GM21447 (cell line): Measurements from ENCODE around the gene FZD10.

Source experiments
- ATAC-seq: cut with Tn5 transposase; IDR thresholded peaks from one replicate; pipeline ENCODE4 v1.9.1; 2021; ENCODE audit not compliant: unreplicated experiment

Gene FZD10

GRCh38 chr12:130153803-130154202 is 8.5 kb upstream of the FZD10 start:
- ATAC-seq: no peak

- no peak for ATAC-seq
Measured at GRCh38 chr12:130154276-130155070, 7.8 kb upstream of the FZD10 start.

GRCh38 chr12:130155416-130156073 is 6.7 kb upstream of the FZD10 start:
- ATAC-seq: no peak

GRCh38 chr12:130156652-130157275 is 5.5 kb upstream of the FZD10 start:
- ATAC-seq: no peak

DNA sequence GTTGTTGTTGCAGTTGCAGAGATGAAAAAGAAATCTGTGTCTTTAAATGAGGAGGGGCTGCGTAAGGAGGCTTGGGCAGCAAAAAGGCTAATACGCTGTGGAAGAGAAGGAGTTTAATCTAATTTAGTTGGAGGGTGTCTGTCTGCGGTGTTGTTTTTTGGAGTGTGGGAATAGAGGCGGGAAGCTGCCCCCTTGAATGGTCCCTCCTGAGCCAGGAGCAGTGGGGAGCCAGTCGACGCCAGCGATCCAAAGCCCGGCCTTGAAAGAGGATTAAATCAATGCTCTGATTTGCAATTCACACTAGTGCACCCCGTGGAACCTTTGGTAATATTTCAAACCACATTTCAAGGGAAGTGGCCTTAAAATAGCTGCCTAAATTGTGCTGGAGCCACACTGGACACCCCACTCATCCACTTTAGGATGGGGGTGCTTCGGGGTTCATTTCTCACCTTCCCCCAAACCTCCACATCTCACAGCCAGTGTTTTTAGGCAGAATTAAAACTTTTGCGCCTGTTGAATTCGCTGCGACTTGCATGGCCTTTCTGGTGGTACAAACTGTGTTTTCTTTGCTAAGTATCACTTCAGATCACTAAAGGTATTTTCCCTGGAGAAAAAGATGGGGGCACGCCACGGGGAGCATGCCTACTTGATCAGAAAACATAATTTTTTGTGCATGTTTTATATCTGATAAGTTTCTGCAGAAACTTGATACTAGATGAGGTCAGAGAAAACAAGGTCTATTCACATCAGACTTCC is 4.1 kb upstream of the FZD10 start:
- no peak for ATAC-seq

DNA sequence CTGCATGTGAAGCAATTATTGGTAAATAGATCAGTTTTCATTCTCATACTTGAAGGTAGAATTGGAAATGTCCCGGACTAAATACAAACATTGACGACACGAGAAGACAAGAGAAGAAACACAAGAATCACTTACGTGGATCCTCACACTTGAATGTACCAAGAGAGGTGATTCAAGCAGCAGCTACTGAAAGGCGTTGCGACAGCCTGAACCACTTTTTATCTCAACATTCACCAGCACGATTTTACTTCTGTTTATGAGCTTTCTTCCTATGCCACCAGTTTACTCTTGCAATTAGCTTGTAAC is 3.6 kb upstream of the FZD10 start:
- ATAC-seq: no peak

- no peak for ATAC-seq
Measured at GRCh38 chr12:130160306-130160705, 2.0 kb upstream of the FZD10 start.

DNA sequence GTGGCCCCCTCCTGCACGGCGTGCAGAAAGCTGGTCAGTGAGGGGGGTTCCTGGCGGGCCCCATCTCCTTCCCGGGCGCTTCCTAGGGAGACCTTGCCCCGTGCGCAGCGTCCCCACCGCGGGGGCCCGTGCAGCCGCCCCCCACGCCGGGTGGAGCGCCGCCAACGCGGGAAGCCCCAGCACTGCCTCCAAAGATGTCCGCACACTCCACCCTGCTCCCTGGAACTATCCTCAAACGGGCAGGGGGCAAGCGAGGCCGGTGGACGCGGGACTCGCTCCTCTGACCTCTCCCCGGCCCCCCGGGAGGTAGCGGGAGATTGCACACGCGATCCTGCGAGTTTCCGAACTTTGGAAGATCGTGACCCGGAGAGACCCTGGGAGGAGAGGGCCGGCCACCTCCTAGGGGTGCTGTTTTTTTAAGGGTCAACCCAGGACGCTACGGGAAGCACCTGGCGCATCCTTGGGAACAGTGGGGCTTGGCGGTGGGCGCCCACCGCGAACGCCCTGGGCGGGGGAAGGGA is 1.5 kb upstream of the FZD10 start:
- no peak for ATAC-seq

- no peak for ATAC-seq
Measured at GRCh38 chr12:130161261-130162243, 712 bp upstream of the FZD10 start.

- ATAC-seq: no peak
Measured at GRCh38 chr12:130162745-130163460, 639 bp downstream of the FZD10 start.

DNA sequence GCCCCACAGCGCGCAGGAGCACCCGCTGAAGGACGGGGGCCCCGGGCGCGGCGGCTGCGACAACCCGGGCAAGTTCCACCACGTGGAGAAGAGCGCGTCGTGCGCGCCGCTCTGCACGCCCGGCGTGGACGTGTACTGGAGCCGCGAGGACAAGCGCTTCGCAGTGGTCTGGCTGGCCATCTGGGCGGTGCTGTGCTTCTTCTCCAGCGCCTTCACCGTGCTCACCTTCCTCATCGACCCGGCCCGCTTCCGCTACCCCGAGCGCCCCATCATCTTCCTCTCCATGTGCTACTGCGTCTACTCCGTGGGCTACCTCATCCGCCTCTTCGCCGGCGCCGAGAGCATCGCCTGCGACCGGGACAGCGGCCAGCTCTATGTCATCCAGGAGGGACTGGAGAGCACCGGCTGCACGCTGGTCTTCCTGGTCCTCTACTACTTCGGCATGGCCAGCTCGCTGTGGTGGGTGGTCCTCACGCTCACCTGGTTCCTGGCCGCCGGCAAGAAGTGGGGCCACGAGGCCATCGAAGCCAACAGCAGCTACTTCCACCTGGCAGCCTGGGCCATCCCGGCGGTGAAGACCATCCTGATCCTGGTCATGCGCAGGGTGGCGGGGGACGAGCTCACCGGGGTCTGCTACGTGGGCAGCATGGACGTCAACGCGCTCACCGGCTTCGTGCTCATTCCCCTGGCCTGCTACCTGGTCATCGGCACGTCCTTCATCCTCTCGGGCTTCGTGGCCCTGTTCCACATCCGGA is 1.4 kb downstream of the FZD10 start:
- no peak for ATAC-seq

GRCh38 chr12:130164216-130164542 is 1.9 kb downstream of the FZD10 start:
- no peak for ATAC-seq

GRCh38 chr12:130164936-130165335 is 2.7 kb downstream of the FZD10 start:
- ATAC-seq: no peak

- no peak for ATAC-seq
Measured at GRCh38 chr12:130166306-130166705, 4.0 kb downstream of the FZD10 start.

DNA sequence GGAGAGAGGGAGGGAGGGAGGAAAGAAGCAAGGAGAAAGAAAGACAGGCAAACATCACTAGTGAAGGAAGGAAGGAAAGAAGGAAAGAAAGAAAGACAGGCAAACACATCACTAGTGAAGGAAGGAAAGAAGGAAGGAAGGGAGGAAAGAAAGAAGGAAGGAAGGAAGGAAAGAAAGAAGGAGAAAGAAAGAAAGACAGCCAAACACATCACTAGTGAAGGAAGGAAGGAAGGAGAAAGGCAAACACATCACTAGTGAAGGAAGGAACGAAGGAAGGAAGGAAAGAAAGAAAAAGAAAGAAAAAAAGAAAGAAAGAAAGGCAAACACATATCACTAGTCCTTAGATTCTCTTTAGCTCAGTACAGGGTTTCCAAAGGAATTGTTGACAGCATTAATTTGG is 5.3 kb downstream of the FZD10 start:
- no peak for ATAC-seq

- ATAC-seq: no peak
Measured at GRCh38 chr12:130169256-130169655, 7.0 kb downstream of the FZD10 start.

- no peak for ATAC-seq
Measured at GRCh38 chr12:130169924-130170323, 7.7 kb downstream of the FZD10 start.

DNA sequence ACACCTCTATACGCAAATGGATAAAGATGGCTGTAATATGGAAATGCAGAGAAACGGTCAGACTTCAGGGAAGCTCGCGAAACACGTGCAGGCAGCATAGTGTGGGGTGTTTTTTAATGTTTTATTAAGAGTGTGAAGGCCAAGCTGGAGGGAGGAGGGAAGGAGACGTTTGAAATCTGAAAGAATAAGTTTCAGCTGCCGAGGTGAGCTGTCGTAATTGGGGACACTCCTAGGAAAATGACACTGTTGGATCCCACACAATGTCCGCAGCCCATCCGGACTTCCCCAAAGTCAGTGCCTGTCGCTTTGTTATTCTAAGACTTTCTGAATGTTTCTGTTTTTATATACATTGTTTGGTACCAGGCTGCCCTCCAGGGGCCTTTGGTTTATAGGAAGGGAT is 8.3 kb downstream of the FZD10 start:
- no peak for ATAC-seq

GRCh38 chr12:130177635-130178242 is 15.5 kb downstream of the FZD10 start:
- ATAC-seq: no peak
